ENCODE measurements around the gene NECAB3. TPM values are rescaled to one million over a fixed set of nuclear protein-coding genes. Genes with fewer than 3 reads are reported as not detected.

NECAB3 gene
- total and polyA plus RNA-seq, 2 donors (not counting 3 experiments of a cell fraction or from before 2014, with no cell fraction given) = 18.1 to 22.4 TPM

GRCh38 chr20:33656783-33657703, 17.2 kb downstream of the NECAB3 start:
- dilution Hi-C loops (cut with MboI; ENCODE audit: extremely low pct_ligation_motif_present, low sequenced_read_pairs) (no loop called here), intact Hi-C loops (cut with micrococcal nuclease) (no loop called here)
- Histone ChIP-seq H3K9me3 (replicated peaks; ENCODE audit: control insufficient read depth, insufficient read depth, low read length) (no peaks in the 10 kb centered on the region), H4K20me1 (replicated peaks; ENCODE audit: control insufficient read depth, extremely low read depth, insufficient read depth, low read length) (no peaks in the 10 kb centered on the region), H3K4me3 (replicated peaks in 1 of 3; ENCODE audit: insufficient read depth in 1 of 3, low read depth in 1 of 3, low read length in 3 of 3) (no peak overlapping the region), H3K4me1 (ENCODE audit: control insufficient read depth, extremely low read depth, insufficient read depth, low read length) (no peaks in the 10 kb centered on the region), H3K27ac (ENCODE audit: insufficient read depth, low read depth, low read length) (no peak overlapping the region), H3K79me2 (ENCODE audit: control insufficient read depth, insufficient read depth, low read length) (no peaks in the 10 kb centered on the region), H3K9me1 (replicated peaks; ENCODE audit: control insufficient read depth, extremely low read depth, insufficient read depth, low read length) (no peaks in the 10 kb centered on the region), H3K27me3 (ENCODE audit: control insufficient read depth in 2 of 2, insufficient read depth in 2 of 2, low read length in 2 of 2) (no peaks in the 10 kb centered on the region), H2AFZ (ENCODE audit: low read depth, low read length) (no peak overlapping the region), H3K36me3 (ENCODE audit: control insufficient read depth in 2 of 2, extremely low read depth in 1 of 2, insufficient read depth in 2 of 2, low read length in 2 of 2) (no peaks in the 10 kb centered on the region), H3K4me2 (ENCODE audit: insufficient read depth, low read length) (no peak overlapping the region), H3K9ac (replicated peaks; ENCODE audit: extremely low read depth, insufficient read depth, low read length) (no peak overlapping the region)
- TF ChIP-seq POLR2A (IDR thresholded peaks at IDR 0.05; ENCODE audit: low read depth, low read length) (no peak), POLR2AphosphoS5 (IDR thresholded peaks at IDR 0.05; ENCODE audit: insufficient read depth, low read depth, low read length) (no peak), EZH2 (IDR thresholded peaks at IDR 0.05; ENCODE audit: borderline replicate concordance, low read depth, low read length, severe bottlenecking) (no peak), JUN (IDR thresholded peaks at IDR 0.05; ENCODE audit: borderline replicate concordance, insufficient read depth, insufficient read length, low read depth) (no peak), MAX (IDR thresholded peaks at IDR 0.05; ENCODE audit: insufficient read depth, insufficient read length) (no peak), MYC (IDR thresholded peaks at IDR 0.05; ENCODE audit: low read depth, low read length) (no peak), FOS (IDR thresholded peaks at IDR 0.05; ENCODE audit: borderline replicate concordance, insufficient read depth, low read length) (no peak), GATA2 (IDR thresholded peaks at IDR 0.05; ENCODE audit: insufficient read depth, insufficient read length, low read depth, low read length) (no peak)
- TF ChIP-seq, protein P1, sequence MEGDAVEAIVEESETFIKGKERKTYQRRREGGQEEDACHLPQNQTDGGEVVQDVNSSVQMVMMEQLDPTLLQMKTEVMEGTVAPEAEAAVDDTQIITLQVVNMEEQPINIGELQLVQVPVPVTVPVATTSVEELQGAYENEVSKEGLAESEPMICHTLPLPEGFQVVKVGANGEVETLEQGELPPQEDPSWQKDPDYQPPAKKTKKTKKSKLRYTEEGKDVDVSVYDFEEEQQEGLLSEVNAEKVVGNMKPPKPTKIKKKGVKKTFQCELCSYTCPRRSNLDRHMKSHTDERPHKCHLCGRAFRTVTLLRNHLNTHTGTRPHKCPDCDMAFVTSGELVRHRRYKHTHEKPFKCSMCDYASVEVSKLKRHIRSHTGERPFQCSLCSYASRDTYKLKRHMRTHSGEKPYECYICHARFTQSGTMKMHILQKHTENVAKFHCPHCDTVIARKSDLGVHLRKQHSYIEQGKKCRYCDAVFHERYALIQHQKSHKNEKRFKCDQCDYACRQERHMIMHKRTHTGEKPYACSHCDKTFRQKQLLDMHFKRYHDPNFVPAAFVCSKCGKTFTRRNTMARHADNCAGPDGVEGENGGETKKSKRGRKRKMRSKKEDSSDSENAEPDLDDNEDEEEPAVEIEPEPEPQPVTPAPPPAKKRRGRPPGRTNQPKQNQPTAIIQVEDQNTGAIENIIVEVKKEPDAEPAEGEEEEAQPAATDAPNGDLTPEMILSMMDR (IDR thresholded peaks at IDR 0.05; ENCODE audit: extremely low read depth in 1 of 2, insufficient read depth in 1 of 2, low read depth in 1 of 2, low read length in 2 of 2) = no peak
- ChIA-PET CTCF (interaction anchor here (0.9 to 1.4 kb wide), 4 partner anchors 10 to 200 kb away, joined by 3 read pairs; partner anchors contain the start of gene ACTL10), POLR2A (no interaction called here)
- no TSS peak for BruUV-seq (replicated peaks)
- DNase-seq (ENCODE audit: low read depth, low spot score) = no peak
- FAIRE-seq = no peak

Measured in endothelial cell of umbilical vein (primary cell).